Measurements from ENCODE around the gene MKLN1. TPM values are rescaled to one million over a fixed set of nuclear protein-coding genes. Genes with fewer than 3 reads are reported as not detected.

The MKLN1 gene
- total RNA-seq, 1 experiment from 2014 or later: 61.1 TPM

GRCh38 chr7:131444683-131445082 is 117.0 kb downstream of the MKLN1 start:
- Histone ChIP-seq H3K4me1 (replicated peaks; ENCODE audit: insufficient read depth) (no peaks in the 10 kb centered on the region), H3K27me3 (ENCODE audit: insufficient read depth, low read depth) (no peaks in the 10 kb centered on the region), H3K79me2 (ENCODE audit: low read depth) (no peaks in the 10 kb centered on the region), H3K9me3 (ENCODE audit: insufficient read depth, low read depth) (no peaks in the 10 kb centered on the region), H3K27ac (no peak overlapping the region), H3K4me2 (no peak overlapping the region), H3K36me3 (ENCODE audit: low read depth) (peaks cover 36% of the 10 kb centered on the region), H3K9me2 (ENCODE audit: insufficient read depth) (no peaks in the 10 kb centered on the region), H2AFZ (no peak overlapping the region), H3K4me3 (no peak overlapping the region), H3F3A (ENCODE audit: insufficient read depth, low read depth) (peaks cover 4% of the 10 kb centered on the region; the same call in 1 of the 2 replicates), H4K20me1 (ENCODE audit: insufficient read depth) (no peaks in the 10 kb centered on the region; the same call in 1 of the 2 replicates)
- intact Hi-C loops (cut with micrococcal nuclease; ENCODE audit: unreplicated experiment): no loop called here
- BruUV-seq (replicated peaks): no TSS peak
- ChIA-PET CTCF (no interaction called here), POLR2A (ENCODE audit: unreplicated experiment) (interaction anchor here (0.7 kb wide), 1 partner anchor 292 kb away, joined by 12 read pairs; no protein-coding TSS in a partner anchor)
- TF ChIP-seq EZH2 (IDR thresholded peaks at IDR 0.05; ENCODE audit: low read depth): no peak
- TF ChIP-seq, protein P1, sequence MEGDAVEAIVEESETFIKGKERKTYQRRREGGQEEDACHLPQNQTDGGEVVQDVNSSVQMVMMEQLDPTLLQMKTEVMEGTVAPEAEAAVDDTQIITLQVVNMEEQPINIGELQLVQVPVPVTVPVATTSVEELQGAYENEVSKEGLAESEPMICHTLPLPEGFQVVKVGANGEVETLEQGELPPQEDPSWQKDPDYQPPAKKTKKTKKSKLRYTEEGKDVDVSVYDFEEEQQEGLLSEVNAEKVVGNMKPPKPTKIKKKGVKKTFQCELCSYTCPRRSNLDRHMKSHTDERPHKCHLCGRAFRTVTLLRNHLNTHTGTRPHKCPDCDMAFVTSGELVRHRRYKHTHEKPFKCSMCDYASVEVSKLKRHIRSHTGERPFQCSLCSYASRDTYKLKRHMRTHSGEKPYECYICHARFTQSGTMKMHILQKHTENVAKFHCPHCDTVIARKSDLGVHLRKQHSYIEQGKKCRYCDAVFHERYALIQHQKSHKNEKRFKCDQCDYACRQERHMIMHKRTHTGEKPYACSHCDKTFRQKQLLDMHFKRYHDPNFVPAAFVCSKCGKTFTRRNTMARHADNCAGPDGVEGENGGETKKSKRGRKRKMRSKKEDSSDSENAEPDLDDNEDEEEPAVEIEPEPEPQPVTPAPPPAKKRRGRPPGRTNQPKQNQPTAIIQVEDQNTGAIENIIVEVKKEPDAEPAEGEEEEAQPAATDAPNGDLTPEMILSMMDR (conservative IDR thresholded peaks at IDR 0.05): no peak
- no peak for DNase-seq

DNA sequence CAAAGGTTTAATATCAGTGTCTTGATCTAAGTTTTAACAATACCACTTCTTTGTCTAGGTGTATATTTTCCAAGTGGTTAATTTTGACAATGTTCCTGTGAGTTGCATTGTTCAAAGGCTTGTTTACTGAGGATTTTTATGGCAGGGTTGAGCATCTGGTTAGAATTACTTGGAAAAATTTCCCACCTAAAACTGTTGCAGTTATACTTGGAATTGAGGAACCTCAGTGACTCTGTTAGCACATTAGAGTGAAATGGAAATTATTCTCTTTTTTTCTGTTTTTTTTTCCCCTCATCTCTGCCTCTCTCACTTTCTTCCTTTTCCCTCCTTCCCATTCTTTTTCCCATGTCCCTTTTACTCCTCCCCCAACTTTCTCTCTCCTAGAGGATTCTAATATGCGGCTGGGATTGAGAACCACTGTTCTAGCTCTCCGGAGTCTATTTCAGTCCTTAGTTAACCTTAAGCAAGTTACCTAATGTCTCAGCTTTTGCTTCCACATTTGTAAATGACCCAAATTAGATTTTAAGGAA is 121.8 kb downstream of the MKLN1 start:
- Histone ChIP-seq H3K36me3 (ENCODE audit: low read depth) (peaks cover 19% of the 10 kb centered on the region), H3F3A (ENCODE audit: insufficient read depth, low read depth) (peaks cover 4% of the 10 kb centered on the region; the same call in 1 of the 2 replicates), H3K4me1 (replicated peaks; ENCODE audit: insufficient read depth) (no peaks in the 10 kb centered on the region), H3K79me2 (ENCODE audit: low read depth) (no peaks in the 10 kb centered on the region), H2AFZ (no peak overlapping the region), H3K27me3 (ENCODE audit: insufficient read depth, low read depth) (no peaks in the 10 kb centered on the region), H3K9me2 (ENCODE audit: insufficient read depth) (peaks cover 6% of the 10 kb centered on the region), H4K20me1 (ENCODE audit: insufficient read depth) (no peaks in the 10 kb centered on the region; the same call in 1 of the 2 replicates), H3K4me3 (no peak overlapping the region), H3K27ac (no peak overlapping the region), H3K4me2 (no peak overlapping the region), H3K9me3 (ENCODE audit: insufficient read depth, low read depth) (no peaks in the 10 kb centered on the region)
- POLR2A ChIA-PET (ENCODE audit: unreplicated experiment): interaction anchor here (0.7 kb wide), 1 partner anchor 177 kb away, joined by 3 read pairs; no protein-coding TSS in a partner anchor
- TF ChIP-seq, protein P1 (conservative IDR thresholded peaks at IDR 0.05): no peak
- no peak for TF ChIP-seq EZH2 (IDR thresholded peaks at IDR 0.05; ENCODE audit: low read depth)
- CTCF ChIA-PET: no interaction called here
- intact Hi-C loops (cut with micrococcal nuclease; ENCODE audit: unreplicated experiment): no loop called here
- DNase-seq: no peak
- BruUV-seq (replicated peaks): no TSS peak

GRCh38 chr7:131454498-131454897 is 126.8 kb downstream of the MKLN1 start:
- Histone ChIP-seq H3K4me2 (no peak overlapping the region), H3K27ac (no peak overlapping the region), H4K20me1 (ENCODE audit: insufficient read depth) (no peaks in the 10 kb centered on the region), H3K4me1 (replicated peaks; ENCODE audit: insufficient read depth) (peaks cover 9% of the 10 kb centered on the region), H3K79me2 (ENCODE audit: low read depth) (no peaks in the 10 kb centered on the region), H3K36me3 (ENCODE audit: low read depth) (peaks cover 24% of the 10 kb centered on the region), H3F3A (ENCODE audit: insufficient read depth, low read depth) (peaks cover 6% of the 10 kb centered on the region; the same call in 1 of the 2 replicates), H3K9me2 (ENCODE audit: insufficient read depth) (peaks cover 8% of the 10 kb centered on the region), H3K9me3 (ENCODE audit: insufficient read depth, low read depth) (no peaks in the 10 kb centered on the region), H3K4me3 (no peak overlapping the region), H2AFZ (no peak overlapping the region), H3K27me3 (ENCODE audit: insufficient read depth, low read depth) (no peaks in the 10 kb centered on the region)
- no TSS peak for BruUV-seq (replicated peaks)
- no peak for DNase-seq
- no peak for TF ChIP-seq EZH2 (IDR thresholded peaks at IDR 0.05; ENCODE audit: low read depth)
- TF ChIP-seq, protein P1 (conservative IDR thresholded peaks at IDR 0.05): no peak
- CTCF ChIA-PET: no interaction called here
- intact Hi-C loops (cut with micrococcal nuclease; ENCODE audit: unreplicated experiment): no loop called here
- POLR2A ChIA-PET (ENCODE audit: unreplicated experiment): no interaction called here
